GM18868 (cell line): Measurements from ENCODE around the gene ITGA11.

Source experiments
- ATAC-seq: cut with Tn5 transposase; IDR thresholded peaks from one replicate; pipeline ENCODE4 v1.9.1; 2021; ENCODE audit warnings: mild to moderate bottlenecking, moderate library complexity; ENCODE audit not compliant: unreplicated experiment

ITGA11 gene

DNA sequence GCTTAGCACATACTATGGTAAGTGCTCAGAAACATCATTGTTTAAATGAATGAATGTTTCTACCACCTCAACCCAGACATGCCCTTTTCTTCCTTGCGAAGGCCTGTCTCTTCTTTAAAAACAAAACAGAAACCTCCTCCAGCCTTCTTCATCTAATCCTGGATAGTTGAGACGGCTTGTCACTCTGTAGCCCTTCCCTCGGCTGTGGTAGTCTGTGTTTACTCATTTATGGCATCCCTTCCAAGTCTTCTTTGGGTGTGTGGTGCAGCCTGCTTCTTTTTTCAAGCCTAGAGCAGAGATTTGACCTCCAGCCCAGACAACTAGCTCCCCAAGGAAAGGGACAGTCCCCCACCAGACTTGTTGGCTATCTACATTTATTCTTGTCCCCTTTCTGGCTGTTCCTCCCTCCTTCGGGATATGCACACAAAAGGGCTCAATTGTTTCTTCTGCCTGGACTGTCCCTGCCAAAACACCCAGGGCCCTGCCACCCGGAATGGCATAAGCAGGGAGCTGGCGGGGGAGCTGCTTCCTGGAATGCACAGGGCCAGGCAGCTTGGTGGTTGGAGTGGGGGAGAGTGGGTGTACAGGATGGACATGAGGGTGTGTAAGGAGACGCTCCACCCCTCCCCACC, 67.8 kb downstream of the ITGA11 start:
- no peak for ATAC-seq

DNA sequence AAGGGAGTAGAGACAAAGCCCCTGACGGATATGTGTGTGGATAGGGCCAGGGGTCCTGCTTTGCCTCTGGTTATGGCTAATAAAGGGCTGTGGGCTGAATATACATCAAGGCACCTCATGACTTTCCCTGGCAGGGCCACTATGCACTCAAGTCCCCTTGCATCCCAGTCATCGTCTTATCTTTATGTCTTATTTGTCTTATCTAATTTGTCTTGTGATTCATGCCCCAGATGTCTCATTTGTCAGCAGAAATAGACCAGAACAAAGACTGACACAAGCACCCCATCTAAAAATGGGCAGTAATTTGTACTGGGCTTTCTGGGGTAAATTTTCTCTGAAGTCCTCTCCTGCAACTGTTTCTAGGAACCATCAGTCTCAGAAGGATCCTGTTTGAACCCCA, 68.6 kb downstream of the ITGA11 start:
- ATAC-seq, result no peak

DNA sequence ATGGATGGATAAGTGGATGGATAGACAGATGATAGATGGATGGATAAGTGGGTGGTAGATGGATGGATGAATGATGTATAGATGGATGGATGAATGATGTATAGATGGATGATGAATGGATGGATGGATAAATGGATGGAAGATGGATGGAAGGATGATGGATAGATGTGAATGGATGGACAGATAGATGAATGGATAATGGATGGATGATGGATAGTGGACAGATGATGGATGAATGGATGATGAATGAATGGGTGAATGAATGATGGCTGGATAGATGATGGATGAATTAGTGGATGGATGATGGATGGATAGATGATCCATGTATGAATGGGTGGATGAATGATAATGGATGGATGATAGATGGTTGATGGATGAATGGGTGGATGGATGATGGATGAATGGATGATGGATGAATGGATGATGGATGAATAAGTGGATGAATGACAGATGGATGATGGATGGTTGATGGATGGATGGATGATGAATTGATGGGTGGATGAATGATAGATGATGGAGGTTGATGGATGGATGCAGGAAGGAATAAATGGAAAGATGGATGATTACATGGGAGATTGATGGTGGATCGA, 69.3 kb downstream of the ITGA11 start:
- no peak for ATAC-seq

DNA sequence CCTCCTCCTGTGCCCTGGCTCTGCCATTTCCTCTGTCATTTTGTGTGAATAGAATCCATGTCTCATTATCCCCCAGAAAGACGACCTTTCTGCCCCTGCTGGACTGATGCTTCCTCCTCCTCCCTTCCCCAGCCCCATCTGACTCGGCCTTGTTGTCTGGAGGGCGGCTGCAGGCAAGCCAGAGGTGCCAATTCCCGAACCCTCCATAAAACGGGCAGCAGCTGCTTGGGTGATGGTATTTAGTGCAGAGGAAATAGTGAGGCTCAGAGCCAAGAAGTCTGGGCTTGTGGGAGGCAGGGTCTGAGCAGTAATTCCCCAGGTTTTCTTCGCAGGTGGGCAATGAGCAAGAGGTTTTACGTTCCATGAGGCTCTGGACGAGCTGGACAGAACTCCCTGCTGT, 71.2 kb downstream of the ITGA11 start:
- ATAC-seq, result no peak

DNA sequence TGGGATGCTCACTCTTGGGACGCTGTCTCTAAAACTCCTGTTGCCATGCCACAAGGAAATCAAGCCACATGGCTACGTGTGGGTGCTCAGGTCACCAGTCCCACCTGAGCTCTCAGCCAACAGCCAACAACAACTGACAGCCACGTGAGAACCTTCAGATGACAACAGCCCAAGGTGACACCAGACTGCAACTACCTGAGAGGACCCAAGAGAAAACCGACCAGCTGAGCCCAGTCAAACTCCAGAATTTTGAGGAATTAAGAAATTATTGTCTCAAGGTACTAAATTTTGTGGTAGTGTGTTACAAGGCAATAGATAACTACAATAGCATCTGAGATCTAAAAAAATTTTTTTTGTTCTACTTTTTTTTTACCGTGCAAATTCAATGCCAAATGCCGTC, 75.2 kb downstream of the ITGA11 start:
- no peak for ATAC-seq

DNA sequence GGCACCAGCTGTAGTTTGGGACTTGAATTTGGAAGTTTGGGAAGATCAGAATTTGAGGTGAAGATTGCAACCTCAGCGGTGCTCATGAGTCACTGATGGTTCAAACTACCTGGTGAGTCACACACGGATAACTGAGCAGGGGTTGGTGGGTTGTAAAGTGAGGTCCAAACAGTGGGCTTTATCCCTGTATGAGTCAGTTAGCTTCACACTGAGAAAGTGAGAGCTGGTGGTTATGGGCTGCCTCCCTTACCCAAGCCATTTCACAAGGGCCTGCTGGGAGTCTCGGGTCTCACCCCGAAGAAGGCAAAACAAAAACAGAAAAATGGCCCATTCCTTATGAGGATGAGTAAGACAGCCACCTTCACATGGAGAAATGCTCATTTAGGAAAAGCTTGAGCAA, 77.0 kb downstream of the ITGA11 start:
- no peak for ATAC-seq

DNA sequence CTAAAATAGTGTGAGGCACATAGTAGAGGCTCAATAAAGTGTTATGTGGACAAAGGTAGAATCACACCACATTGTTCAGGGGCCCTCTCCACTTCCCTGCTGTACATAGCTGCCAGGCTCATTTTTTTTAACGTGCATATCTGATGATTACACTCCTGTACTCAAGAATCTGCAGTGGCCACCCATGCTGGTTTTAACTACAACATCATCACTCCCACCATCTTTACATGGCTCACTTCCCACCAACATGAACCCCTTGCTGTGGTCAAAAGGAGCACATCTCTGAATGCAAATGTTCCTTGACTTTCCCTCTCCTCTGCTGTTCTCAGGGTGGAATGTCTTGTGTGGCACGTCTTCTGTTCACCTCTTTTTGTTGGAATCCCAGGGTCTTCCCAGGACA, 77.7 kb downstream of the ITGA11 start:
- ATAC-seq, result no peak

DNA sequence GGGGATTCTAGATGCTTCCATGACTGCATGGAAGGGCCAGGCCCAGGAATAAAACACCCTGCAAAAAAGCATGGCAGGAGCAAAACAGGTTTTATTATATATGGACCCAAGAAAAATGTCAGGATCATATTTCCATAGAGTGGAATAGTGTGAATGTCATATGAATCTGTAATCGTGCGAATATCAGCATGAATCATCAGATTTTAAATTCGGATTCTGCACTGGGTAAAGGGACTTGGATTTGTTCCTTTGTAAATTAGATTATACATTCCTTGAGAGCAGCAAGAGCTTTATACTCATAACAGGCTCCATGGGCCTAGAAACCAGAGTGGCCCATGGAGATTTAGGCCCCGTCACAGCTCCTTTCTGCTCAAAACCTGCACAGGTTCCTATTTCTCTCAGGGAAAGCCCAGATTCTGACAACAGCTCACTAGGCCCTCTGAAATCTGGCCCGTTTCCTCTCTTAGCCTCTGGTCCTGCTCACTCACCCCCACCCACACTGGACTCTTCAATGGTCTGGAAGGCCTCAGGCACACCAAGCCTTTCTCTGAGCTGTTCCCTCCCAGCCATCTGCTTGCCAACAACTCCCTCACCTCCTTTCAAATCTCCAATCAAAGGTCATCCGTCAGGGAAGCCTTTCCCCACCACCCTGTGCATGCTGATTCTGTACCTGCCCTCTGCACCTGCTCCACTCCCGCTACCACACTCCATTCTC, 78.4 kb downstream of the ITGA11 start:
- no peak for ATAC-seq

DNA sequence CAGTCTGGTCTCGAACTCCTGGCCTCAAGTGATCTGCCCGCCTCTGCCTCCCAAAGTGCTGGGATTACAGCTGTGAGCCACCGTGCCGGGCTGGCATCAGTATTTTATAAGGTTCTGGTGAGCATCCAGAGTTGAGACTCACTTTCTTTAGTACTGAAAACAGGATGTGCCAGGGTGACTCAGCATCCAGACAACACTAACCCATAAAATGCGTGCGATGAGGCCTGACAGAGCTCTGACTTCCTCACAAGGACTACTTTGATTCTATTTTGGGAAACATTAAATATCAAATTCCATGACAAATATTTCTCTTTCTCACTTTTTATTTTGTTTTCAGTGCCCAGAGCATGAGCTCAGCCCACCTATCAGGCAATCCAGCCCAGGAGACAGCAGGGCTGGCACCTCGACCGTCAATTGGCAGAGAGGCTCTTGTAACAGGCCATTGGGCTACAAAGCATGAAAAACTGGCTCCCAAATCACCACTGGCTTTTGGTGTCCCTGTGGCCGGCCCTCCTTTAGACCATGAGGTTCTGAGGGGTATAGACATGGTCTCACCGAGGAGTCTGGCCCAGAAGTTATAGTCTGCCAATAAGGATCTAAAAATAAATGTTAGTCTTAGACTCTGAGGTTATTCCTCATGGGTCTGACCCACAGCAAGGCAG, 79.4 kb downstream of the ITGA11 start:
- ATAC-seq, result no peak

DNA sequence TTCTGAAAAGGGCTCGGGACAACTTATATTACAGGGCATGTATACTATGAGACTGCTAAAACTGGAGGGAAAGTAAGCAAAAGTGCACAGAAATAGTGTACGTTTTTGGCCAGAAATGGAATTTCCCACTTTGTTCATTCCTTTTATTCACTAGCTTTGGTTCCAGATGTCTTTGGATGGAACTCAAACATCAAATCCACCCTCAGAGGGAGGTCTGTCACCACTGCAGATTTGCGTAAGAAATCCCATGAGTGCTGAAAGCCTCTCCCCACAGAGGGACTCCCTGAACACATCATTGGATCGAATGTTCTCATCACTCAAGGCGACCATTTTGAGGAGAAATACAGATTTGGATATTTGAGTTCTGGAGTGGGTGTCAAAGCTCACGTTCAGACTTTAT, 82.8 kb downstream of the ITGA11 start:
- ATAC-seq, result no peak

DNA sequence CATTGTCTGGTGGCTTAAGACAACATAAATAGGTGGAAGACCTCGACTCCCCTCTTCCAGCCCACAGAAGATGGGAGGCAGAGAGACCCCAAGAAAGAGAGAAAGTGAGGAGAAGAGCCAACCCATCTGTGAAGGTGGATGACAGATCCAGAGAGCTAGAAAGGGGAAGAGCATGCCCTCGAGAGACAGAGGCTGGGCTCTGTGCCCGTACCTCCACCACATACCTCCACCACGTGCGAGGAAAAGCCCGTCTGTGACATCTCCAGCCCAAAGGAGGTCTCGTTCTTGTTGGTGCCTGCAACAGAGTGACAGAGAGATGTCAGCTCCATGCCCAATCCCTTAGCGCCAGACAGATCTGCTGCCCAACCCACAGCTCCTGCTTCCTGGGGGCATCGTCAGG, 83.4 kb downstream of the ITGA11 start:
- no peak for ATAC-seq

DNA sequence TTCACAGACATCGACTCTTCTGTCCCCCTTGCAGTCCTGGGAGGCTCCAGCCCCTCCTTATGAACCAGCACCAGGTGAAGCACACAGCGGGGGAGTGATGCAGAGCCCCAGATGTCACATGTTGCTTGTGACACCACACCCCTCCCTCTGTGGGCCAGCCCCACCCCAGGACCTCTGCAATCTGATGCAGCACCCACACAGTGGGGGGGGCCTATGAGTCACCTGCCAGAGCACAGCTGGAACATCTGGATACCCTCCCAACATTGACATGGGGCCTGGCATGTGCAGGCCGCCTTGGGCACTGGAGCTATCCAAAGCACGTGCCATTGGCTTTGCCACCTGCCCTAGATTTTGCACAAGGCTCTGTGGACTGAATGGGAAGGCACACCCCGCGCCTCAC, 83.9 kb downstream of the ITGA11 start:
- ATAC-seq, result no peak

DNA sequence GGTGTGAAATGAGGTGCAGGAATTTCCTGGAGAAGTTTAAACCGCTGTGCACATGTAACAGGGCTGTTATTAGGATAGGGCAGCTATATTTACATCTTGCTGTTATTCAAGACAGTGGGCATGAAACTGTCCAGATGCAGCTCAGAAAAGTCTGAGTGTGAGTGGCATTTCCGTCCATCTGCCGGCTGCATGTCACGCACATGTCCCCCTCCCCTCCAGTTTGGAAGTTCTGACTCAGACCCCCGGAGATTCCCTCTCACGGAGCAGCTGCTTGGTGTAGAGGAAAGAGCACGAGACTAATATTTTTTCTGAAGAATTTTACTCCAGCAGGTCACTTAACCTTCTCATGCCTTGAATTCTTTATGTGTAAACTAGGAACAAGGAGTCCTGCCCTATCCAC, 84.6 kb downstream of the ITGA11 start:
- ATAC-seq, result no peak

DNA sequence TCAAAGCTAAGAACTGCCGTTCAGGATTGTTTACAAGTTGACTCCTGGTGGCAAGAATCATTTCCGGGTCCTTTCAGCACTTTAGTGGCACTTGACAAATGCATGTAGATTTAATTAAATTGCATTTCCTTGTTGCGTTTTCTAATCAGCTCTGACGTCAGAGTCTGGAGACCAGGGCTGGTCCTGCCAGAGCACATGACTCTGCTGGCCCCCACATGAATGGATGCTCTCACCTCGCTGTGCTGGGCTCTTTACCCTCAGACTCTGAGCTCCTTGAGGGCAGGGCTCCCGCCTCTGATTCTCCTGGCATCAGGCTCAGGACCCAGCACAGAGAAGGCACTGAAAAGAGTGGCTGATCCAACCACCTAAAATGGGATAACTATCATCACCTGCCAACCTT, 85.0 kb downstream of the ITGA11 start:
- ATAC-seq, result no peak

DNA sequence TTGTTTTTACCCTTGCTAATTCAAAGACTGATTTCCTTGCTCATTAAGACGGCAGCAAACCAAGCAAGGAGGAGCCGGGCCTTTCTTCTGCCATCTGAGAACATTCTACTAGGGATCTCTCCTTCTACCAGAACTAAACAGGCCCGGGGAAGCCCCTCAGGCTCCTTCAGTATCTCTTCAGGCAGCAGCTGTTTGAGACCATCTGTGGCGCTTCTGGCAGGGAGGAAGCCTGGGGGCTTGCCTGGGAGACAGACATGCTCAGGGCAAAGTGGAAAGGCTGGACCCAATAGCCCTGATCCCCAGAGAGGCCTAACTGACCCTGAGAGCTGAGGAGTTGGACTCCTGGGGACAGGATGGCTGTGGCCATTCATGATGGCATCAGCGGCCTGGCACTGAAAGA, 86.5 kb downstream of the ITGA11 start:
- no peak for ATAC-seq

DNA sequence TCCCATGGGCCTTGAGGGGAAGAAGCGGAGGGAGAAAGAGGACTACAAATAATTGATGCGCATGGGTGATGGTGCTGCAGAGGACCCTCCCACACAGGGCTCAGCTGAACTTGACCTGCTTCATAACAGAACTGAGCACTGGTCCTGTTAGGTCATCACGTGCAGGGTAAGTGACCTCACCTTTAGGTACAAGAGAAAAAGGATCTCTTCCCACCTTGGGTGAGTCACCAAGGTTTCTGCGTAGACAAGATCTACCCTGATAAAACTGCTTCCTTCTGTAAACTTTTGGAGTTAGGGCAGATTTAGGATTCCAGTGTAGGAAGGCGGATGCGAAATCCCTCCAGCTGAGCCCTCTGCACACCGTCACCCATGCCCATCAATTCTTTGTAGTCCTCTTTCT, 87.4 kb downstream of the ITGA11 start:
- no peak for ATAC-seq

DNA sequence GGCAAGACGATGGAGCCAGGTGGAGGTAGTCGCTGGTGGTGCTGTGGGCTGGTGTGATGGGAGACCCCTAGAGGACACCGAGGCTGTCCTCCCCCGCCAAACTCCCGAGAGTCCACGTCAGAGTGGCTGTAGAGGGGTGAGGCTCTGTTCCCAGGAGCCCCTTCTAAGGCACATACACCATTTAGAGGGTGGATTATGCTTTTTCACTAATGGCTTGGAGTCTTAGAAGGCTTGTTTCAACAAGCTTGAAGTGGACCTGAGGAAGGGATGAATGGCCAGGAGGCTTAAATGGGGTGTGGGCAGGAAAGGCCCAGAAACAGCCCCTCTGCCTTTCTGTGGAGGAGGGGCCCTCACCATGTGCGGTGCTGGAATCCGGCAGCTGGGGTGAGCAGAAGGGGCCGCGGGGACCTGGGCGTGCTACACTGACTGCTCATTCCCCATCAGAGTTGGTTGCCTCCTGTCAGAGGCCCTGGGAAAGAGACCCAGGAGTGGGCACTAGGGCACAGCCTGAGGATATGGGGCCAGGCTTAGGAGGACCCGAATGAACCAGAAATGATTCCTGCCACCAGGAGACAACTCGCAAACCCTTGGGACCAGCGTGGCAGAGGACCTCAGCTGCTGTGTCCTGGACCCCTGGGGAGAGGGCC, 88.3 kb downstream of the ITGA11 start:
- no peak for ATAC-seq

DNA sequence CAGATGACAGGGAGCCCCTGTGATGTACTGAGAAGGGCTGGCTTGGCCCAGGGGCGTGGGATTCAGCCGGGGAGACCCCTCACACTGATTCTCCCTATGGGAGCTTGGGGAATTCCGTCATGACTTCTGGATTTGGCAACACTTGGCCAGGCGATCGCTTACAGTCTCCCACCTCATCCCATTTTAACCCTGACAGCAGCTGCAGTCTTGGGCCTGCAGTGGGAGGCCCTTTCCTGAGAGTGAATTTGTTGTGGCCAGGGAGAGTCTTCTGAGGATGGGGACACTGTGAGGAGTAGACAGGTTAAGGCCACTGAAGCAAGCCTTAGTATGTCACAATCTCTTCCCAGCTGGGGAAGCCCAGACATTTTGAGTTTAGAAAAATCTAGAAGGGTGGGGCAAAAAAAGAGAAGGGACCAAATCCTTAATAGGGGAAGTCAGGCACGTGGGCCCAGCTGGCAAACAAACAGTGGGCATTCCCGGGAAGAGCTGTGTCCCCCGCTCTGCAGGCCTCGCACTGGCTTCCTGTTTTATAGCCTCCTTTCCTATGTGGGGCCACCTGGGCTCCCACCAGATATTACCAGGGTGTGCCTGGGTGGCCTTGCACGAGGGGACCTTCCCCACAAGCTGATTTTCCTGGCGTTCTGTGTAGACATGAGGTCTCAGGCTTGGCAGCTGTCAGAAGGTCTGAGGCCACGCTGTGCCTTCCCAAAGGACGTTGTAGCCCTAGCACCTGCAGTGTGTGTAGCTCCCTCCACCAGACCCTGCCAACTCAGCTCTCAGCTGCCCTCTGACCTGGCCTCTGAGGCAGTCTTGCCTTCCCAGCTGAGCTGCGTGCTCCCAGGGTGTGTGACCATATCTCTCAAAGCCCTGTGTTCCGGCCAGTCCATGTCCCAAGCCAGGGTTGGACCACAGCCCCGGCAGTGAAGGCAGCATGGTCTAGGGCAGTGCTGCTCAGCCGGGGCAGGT, 89.9 kb downstream of the ITGA11 start:
- no peak for ATAC-seq

DNA sequence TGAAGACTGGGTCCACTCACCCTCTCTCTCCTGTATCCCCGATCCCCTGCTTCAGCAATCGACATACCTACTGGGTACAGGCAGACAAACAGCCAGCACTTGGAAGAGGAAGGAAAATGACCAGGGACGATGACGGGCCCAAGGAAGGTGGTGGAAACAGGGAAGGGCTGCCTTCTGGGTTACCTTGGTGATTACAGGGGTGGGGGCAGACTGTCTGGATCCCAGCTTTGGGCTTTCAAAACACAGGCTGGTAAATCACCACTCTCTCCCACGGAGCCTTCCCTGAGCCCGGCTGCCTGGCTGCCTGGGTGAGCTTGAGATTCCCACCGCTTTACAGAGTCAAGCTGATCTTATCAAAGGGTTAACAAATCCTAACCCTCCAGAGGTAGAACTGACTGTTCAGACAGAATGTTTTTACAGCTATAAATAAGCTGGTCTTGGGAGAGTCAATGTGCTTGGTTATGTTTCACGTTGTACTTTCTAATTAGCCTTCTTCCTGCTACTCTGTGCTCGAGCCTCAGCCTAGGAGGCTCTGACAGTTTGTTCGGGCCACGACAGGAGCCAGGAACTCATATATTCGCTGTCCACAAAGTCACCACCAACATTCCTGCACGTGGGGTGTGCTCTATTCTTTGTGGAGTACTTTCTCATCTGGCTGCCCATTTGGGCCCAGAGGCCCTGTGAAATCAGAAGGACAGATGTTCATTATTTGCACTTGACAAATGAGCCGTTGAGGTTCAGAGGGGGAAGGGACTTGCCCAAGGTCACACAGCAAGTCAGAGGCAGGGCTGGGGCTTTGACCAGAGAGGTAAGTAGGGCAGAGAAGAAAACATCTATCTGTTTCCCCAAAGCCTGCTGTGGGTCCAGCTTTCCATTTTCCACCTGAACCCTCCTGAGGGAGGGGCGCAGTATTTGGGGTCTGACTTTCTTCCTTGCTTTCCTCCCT, 91.0 kb downstream of the ITGA11 start:
- no peak for ATAC-seq
